NCI-H2227 treated with DMSO at 0.1 percent for 48 hours (cell line): Measurements from ENCODE around the gene RFTN1.

Source experiments
- DNase-seq: peaks from one replicate; lab custom pipeline; 2025; lab: John Stamatoyannopoulos, UW

Gene RFTN1

GRCh38 chr3:16279010-16279801, 234.3 kb downstream of the RFTN1 start:
- no peak for DNase-seq

GRCh38 chr3:16277471-16277870, 236.0 kb downstream of the RFTN1 start:
- DNase-seq = no peak

- DNase-seq = no peak
Measured at GRCh38 chr3:16273867-16274266, 239.6 kb downstream of the RFTN1 start.

GRCh38 chr3:16272588-16272987, 240.9 kb downstream of the RFTN1 start:
- no peak for DNase-seq

- DNase-seq = no peak
Measured at GRCh38 chr3:16270855-16271254, 242.6 kb downstream of the RFTN1 start.

- no peak for DNase-seq
Measured at GRCh38 chr3:16266714-16267113, 246.8 kb downstream of the RFTN1 start.
